Karpas-422 (cell line): ENCODE results near the gene SLC16A11. TPM values are rescaled to one million over a fixed set of nuclear protein-coding genes. Genes with fewer than 3 reads are reported as not detected.

Source experiments
- DNase-seq: peaks from one replicate; pipeline ENCODE4 v3.0.0-alpha.2; 2015
- H2AFZ ChIP-seq: fragments of 200-600 bp; sonication (generic); 2 replicates; pipeline ENCODE4 v1.6.1; 2014; ENCODE audit warnings: antibody characterized with exemption, low read length, mixed read lengths
- H3K27ac ChIP-seq: fragments of 200-600 bp; sonication (generic); 2 replicates; pipeline ENCODE4 v1.5.1; 2014; ENCODE audit warnings: mild to moderate bottlenecking, low read length, moderate library complexity
- H3K27me3 ChIP-seq: fragments of 200-600 bp; sonication (generic); 2 replicates; pipeline ENCODE4 v1.6.1; 2014; ENCODE audit warnings: low read length, mixed read lengths
- H3K36me3 ChIP-seq: fragments of 200-600 bp; sonication (generic); 2 replicates; pipeline ENCODE4 v1.6.1; 2014; ENCODE audit warnings: low read length, mixed read lengths; ENCODE audit not compliant: insufficient read depth
- H3K4me1 ChIP-seq: fragments of 200-600 bp; sonication (generic); 2 replicates; pipeline ENCODE4 v1.6.1; 2014; ENCODE audit warnings: mild to moderate bottlenecking, low read length, mixed read lengths
- H3K4me2 ChIP-seq: fragments of 200-600 bp; sonication (generic); 2 replicates; pipeline ENCODE4 v1.6.1; 2014; ENCODE audit warnings: low read length, low read depth, mild to moderate bottlenecking; ENCODE audit not compliant: poor library complexity, severe bottlenecking
- H3K4me3 ChIP-seq: fragments of 200-600 bp; sonication (generic); 2 replicates; pipeline ENCODE4 v1.5.1; 2014; ENCODE audit warnings: mild to moderate bottlenecking, antibody characterized with exemption, low read length, mixed read lengths
- H3K79me2 ChIP-seq: fragments of 200-600 bp; sonication (generic); 2 replicates; pipeline ENCODE4 v1.6.1; 2014; ENCODE audit warnings: mild to moderate bottlenecking, low read length, mixed read lengths
- H3K9ac ChIP-seq: fragments of 200-600 bp; sonication (generic); 2 replicates; pipeline ENCODE4 v1.6.0; 2014; ENCODE audit warnings: low read length
- H3K9me2 ChIP-seq: fragments of 200-600 bp; sonication (generic), shearing (Covaris generic); replicated peaks from 2 replicates; pipeline ENCODE4 v1.6.0; 2014; ENCODE audit warnings: mild to moderate bottlenecking, low read length, moderate library complexity; ENCODE audit not compliant: insufficient read depth
- H3K9me3 ChIP-seq: fragments of 300-700, 200-600 bp; sonication (generic); 2 replicates; pipeline ENCODE4 v1.6.1; 2014; ENCODE audit warnings: low read length, mixed read lengths
- H4K20me1 ChIP-seq: fragments of 200-600 bp; sonication (generic); 2 replicates; pipeline ENCODE4 v1.6.1; 2014; ENCODE audit warnings: mild to moderate bottlenecking, antibody characterized with exemption, low read length, low read depth; ENCODE audit not compliant: insufficient read depth
- total RNA-seq: library from RNA; depleted of rRNA; stranded (reverse); fragments of >200 nt; shearing (Covaris generic); gene quantifications from 2 replicates; pipeline ENCODE4 v1.2.3, GENCODE V29; 2014; ENCODE audit warnings: low replicate concordance

Gene SLC16A11
- total RNA-seq, 1 experiment from 2014 or later, result not detected

- no peak overlapping the region for H3K9ac ChIP-seq
- no peaks in the 10 kb centered on the region for H4K20me1 ChIP-seq
- no peak overlapping the region for H3K4me2 ChIP-seq
- H3K27me3 ChIP-seq, result no peaks in the 10 kb centered on the region
- no peak overlapping the region for H2AFZ ChIP-seq
- DNase-seq, result no peak
- H3K4me3 ChIP-seq, result no peak overlapping the region
- peaks cover 7% of the 10 kb centered on the region for H3K4me1 ChIP-seq
- no peaks in the 10 kb centered on the region for H3K36me3 ChIP-seq
- H3K9me3 ChIP-seq, result no peaks in the 10 kb centered on the region
- no peaks in the 10 kb centered on the region for H3K79me2 ChIP-seq
- no peak overlapping the region for H3K27ac ChIP-seq
- no peaks in the 10 kb centered on the region for H3K9me2 ChIP-seq
Measured at GRCh38 chr17:7026471-7027115, 17.3 kb downstream of the SLC16A11 start.

- Histone ChIP-seq H3K4me2 (no peak overlapping the region), H4K20me1 (no peaks in the 10 kb centered on the region), H3K4me3 (no peak overlapping the region), H3K9me3 (no peaks in the 10 kb centered on the region), H3K9ac (no peak overlapping the region), H3K79me2 (no peaks in the 10 kb centered on the region), H3K27me3 (no peaks in the 10 kb centered on the region), H3K9me2 (no peaks in the 10 kb centered on the region), H3K27ac (no peak overlapping the region), H2AFZ (no peak overlapping the region), H3K4me1 (peaks cover 7% of the 10 kb centered on the region), H3K36me3 (no peaks in the 10 kb centered on the region)
- DNase-seq, result no peak
Measured at GRCh38 chr17:7025245-7025644, 18.6 kb downstream of the SLC16A11 start.

GRCh38 chr17:7024402-7024785 lies 19.5 kb downstream of the SLC16A11 start:
- Histone ChIP-seq H3K9me3 (no peaks in the 10 kb centered on the region), H3K4me2 (no peak overlapping the region), H3K79me2 (no peaks in the 10 kb centered on the region), H3K27me3 (no peaks in the 10 kb centered on the region), H3K9ac (no peak overlapping the region), H3K9me2 (no peaks in the 10 kb centered on the region), H3K4me3 (no peak overlapping the region), H3K27ac (no peak overlapping the region), H2AFZ (no peak overlapping the region), H3K36me3 (no peaks in the 10 kb centered on the region), H4K20me1 (no peaks in the 10 kb centered on the region), H3K4me1 (peaks cover 7% of the 10 kb centered on the region)
- DNase-seq, result no peak

- no peaks in the 10 kb centered on the region for H4K20me1 ChIP-seq
- H3K9ac ChIP-seq, result no peak overlapping the region
- H3K27ac ChIP-seq, result no peak overlapping the region
- no peak overlapping the region for H2AFZ ChIP-seq
- no peaks in the 10 kb centered on the region for H3K9me3 ChIP-seq
- H3K27me3 ChIP-seq, result no peaks in the 10 kb centered on the region
- DNase-seq, result peak; percentile 80
- no peak overlapping the region for H3K4me3 ChIP-seq
- no peaks in the 10 kb centered on the region for H3K9me2 ChIP-seq
- peaks cover 7% of the 10 kb centered on the region for H3K4me1 ChIP-seq
- no peaks in the 10 kb centered on the region for H3K36me3 ChIP-seq
- H3K4me2 ChIP-seq, result no peak overlapping the region
- H3K79me2 ChIP-seq, result no peaks in the 10 kb centered on the region
Measured at GRCh38 chr17:7023576-7024401, 20.1 kb downstream of the SLC16A11 start.

- H3K4me2 ChIP-seq, result peak within 1 kb of the TSS; percentile 47
- H3K79me2 ChIP-seq, result no peaks in the 10 kb centered on the region
- H3K4me3 ChIP-seq, result no peak within 1 kb of the TSS; the same call in 1 of the 2 replicates
- H4K20me1 ChIP-seq, result no peaks in the 10 kb centered on the region
- no peaks in the 10 kb centered on the region for H3K36me3 ChIP-seq
- peak within 1 kb of the TSS; percentile 41 for H3K9ac ChIP-seq
- no peaks in the 10 kb centered on the region for H3K9me3 ChIP-seq
- no peaks in the 10 kb centered on the region for H3K27me3 ChIP-seq
- no peak within 1 kb of the TSS for H3K27ac ChIP-seq
- no peaks in the 10 kb centered on the region for H3K9me2 ChIP-seq
- peaks cover 7% of the 10 kb centered on the region for H3K4me1 ChIP-seq
- no peak for DNase-seq
- H2AFZ ChIP-seq, result no peak within 1 kb of the TSS
Measured at GRCh38 chr17:7022781-7023571, 20.9 kb downstream of the SLC16A11 start, which contains the start of gene BCL6B. Gene BCL6B (plus strand): TSS chr17:7023050. CDS start chr17:7023672, 622 bp downstream.

- H3K9me2 ChIP-seq, result no peaks in the 10 kb centered on the region
- peak overlapping the region; percentile 41 for H3K9ac ChIP-seq
- DNase-seq, result peak; percentile 90
- peak overlapping the region; percentile 47 for H3K4me2 ChIP-seq
- no peaks in the 10 kb centered on the region for H3K27me3 ChIP-seq
- no peak overlapping the region for H2AFZ ChIP-seq
- peaks cover 7% of the 10 kb centered on the region for H3K4me1 ChIP-seq
- no peaks in the 10 kb centered on the region for H4K20me1 ChIP-seq
- H3K79me2 ChIP-seq, result no peaks in the 10 kb centered on the region
- no peaks in the 10 kb centered on the region for H3K9me3 ChIP-seq
- no peaks in the 10 kb centered on the region for H3K36me3 ChIP-seq
- no peak overlapping the region for H3K27ac ChIP-seq
- no peak overlapping the region; the same call in 1 of the 2 replicates for H3K4me3 ChIP-seq
Measured at GRCh38 chr17:7021993-7022778, 21.7 kb downstream of the SLC16A11 start.

GRCh38 chr17:7020894-7021664 lies 22.8 kb downstream of the SLC16A11 start:
- no peak overlapping the region for H3K27ac ChIP-seq
- 0 out of 2 replicates have a peak, but pooled peaks cover 1% of the 10 kb centered on the region for H4K20me1 ChIP-seq
- H3K36me3 ChIP-seq, result no peaks in the 10 kb centered on the region
- H3K79me2 ChIP-seq, result no peaks in the 10 kb centered on the region
- H3K9me3 ChIP-seq, result no peaks in the 10 kb centered on the region
- H3K9ac ChIP-seq, result no peak overlapping the region
- H3K9me2 ChIP-seq, result no peaks in the 10 kb centered on the region
- H3K4me2 ChIP-seq, result no peak overlapping the region
- no peaks in the 10 kb centered on the region for H3K27me3 ChIP-seq
- H2AFZ ChIP-seq, result no peak overlapping the region
- peaks cover 7% of the 10 kb centered on the region for H3K4me1 ChIP-seq
- no peak for DNase-seq
- no peak overlapping the region for H3K4me3 ChIP-seq
